Adrenal gland (tissue), 5 donors: ENCODE data around the gene TSPAN3.

Experiments used
- CTCF ChIP-seq, 6 experiments: fragments of 450-650 bp in 4 of 6; fragments of 200-600 bp in 2 of 6; sonication (generic) in 1 of 6; IDR thresholded peaks; 1 replicate in 5 of 6; 2 replicates in 1 of 6; pipeline versions ENCODE4 v1.5.1 to v1.8.0; 2016 to 2021; ENCODE audit warnings: antibody characterized with exemption in 6 of 6, mild to moderate bottlenecking in 2 of 6, moderate library complexity in 1 of 6
- POLR2A ChIP-seq, 2 donors: fragments of 450-650 bp; IDR thresholded peaks; one replicate each; pipeline ENCODE4 v1.6.1; 2017; ENCODE audit warnings: antibody characterized with exemption in 2 of 2, mild to moderate bottlenecking in 2 of 2, moderate library complexity in 1 of 2
- donor health status: DM: no; HTN: no; CAD: no.

GRCh38 chr15:77004189-77004588 is 66.7 kb downstream of the TSPAN3 start:
- TF ChIP-seq POLR2A (IDR thresholded peaks at IDR 0.05) (no peak), CTCF (IDR thresholded peaks at IDR 0.05) (no peak)
